ENCODE data around the gene RBMS1. TPM values are rescaled to one million over a fixed set of nuclear protein-coding genes. Genes with fewer than 3 reads are reported as not detected.

RBMS1 gene
- total and polyA plus RNA-seq, 2 of the 4 experiments (the other 2 are of a cell fraction), result 43.5 to 64.9 TPM

- no peak overlapping the region for H2BK120ac ChIP-seq (ENCODE audit: low read depth, low read length)
- ATAC-seq (ENCODE audit: low read depth), result no peak
- H2BK20ac ChIP-seq (ENCODE audit: low read depth, low read length), result no peak overlapping the region
Measured at GRCh38 chr2:160506371-160507045, 12.9 kb upstream of the RBMS1 start.

More at GRCh38 chr2:160506371-160507045, 12.9 kb upstream of the RBMS1 start:
- H3K9ac ChIP-seq (ENCODE audit: low read depth, low read length), result no peak overlapping the region
- H3K4me3 ChIP-seq (ENCODE audit: insufficient read depth, low read depth, low read length), result no peak overlapping the region
- ChIA-PET CTCF (no interaction called here), POLR2A (ENCODE audit: unreplicated experiment) (no interaction called here)
- intact Hi-C loops (cut with micrococcal nuclease), result no loop called here
- H4K20me1 ChIP-seq (ENCODE audit: insufficient read depth, low read length), result no peaks in the 10 kb centered on the region
- H3K27me3 ChIP-seq (ENCODE audit: control insufficient read depth, insufficient read depth, low read length), result no peaks in the 10 kb centered on the region
- no peaks in the 10 kb centered on the region for H3K36me3 ChIP-seq (ENCODE audit: control insufficient read depth, insufficient read depth, low read length)
- no peak overlapping the region for H4K5ac ChIP-seq (ENCODE audit: low read depth, low read length)
- H2AK5ac ChIP-seq (ENCODE audit: low read depth, low read length), result peak overlapping the region; percentile 40
- no TSS peak for BruUV-seq (replicated peaks)
- no peak overlapping the region for H3K14ac ChIP-seq (replicated peaks; ENCODE audit: low read depth, low read length)
- H2AK9ac ChIP-seq (replicated peaks; ENCODE audit: low read depth, low read length, poor library complexity), result no peak overlapping the region
- no peak overlapping the region for H4K91ac ChIP-seq (ENCODE audit: insufficient read depth, low read depth, low read length)
- 97% methylated on average over 5 of the region's 9 CpGs; no CpG with 5 or more reads in 1 of the 2 experiments for WGBS, 2 experiments (ENCODE audit: extremely low coverage in 2 of 2, insufficient read length in 1 of 2)
- no peak overlapping the region for H3K56ac ChIP-seq (ENCODE audit: extremely low read depth, insufficient read depth, low read length)
- no peak overlapping the region for H4K8ac ChIP-seq (ENCODE audit: low read depth in 2 of 2, low read length in 2 of 2)
- dilution Hi-C loops (cut with HindIII; ENCODE audit: low sequenced_read_pairs, unreplicated experiment), result no loop called here
- no peak overlapping the region for H2AFZ ChIP-seq (replicated peaks; ENCODE audit: low read length, poor library complexity)
- no peak overlapping the region for H3K4me2 ChIP-seq (ENCODE audit: low read depth, low read length)
- no peak overlapping the region for H2BK15ac ChIP-seq (ENCODE audit: low read depth, low read length)
- H3K9me3 ChIP-seq (ENCODE audit: control insufficient read depth, insufficient read depth, low read length), result no peaks in the 10 kb centered on the region
- no peaks in the 10 kb centered on the region for H3K9me1 ChIP-seq (ENCODE audit: insufficient read depth, low read length)
- no peak overlapping the region for H3K23ac ChIP-seq (ENCODE audit: low read depth, low read length)
- H3K79me1 ChIP-seq (ENCODE audit: low read depth in 1 of 2, low read length in 2 of 2), result no peaks in the 10 kb centered on the region
- in situ Hi-C loops (cut with MboI; ENCODE audit: low sequenced_read_pairs), result no loop called here
- H2BK5ac ChIP-seq (ENCODE audit: low read depth, low read length, poor library complexity, severe bottlenecking), result no peak overlapping the region
- DNase-seq, result no peak
- no peak overlapping the region for H3K4ac ChIP-seq (ENCODE audit: low read depth, low read length)
- TF ChIP-seq CTCF (conservative IDR thresholded peaks at IDR 0.05; ENCODE audit: low read depth, low read length), result no peak
- no peak for TF ChIP-seq RAD21 (IDR thresholded peaks at IDR 0.05; ENCODE audit: low read length)
- TF ChIP-seq BHLHE40 (IDR thresholded peaks at IDR 0.05; ENCODE audit: low read depth, low read length), result no peak
- TF ChIP-seq SMC3 (IDR thresholded peaks at IDR 0.05; ENCODE audit: low read depth, low read length), result no peak
- TF ChIP-seq CHD1 (IDR thresholded peaks at IDR 0.05; ENCODE audit: low read depth, low read length), result no peak
- TF ChIP-seq MXI1 (IDR thresholded peaks at IDR 0.05; ENCODE audit: borderline replicate concordance, low read depth, low read length), result no peak
- no peak for TF ChIP-seq MAFK (IDR thresholded peaks at IDR 0.05; ENCODE audit: low read depth, low read length)
- no peak for TF ChIP-seq USF2 (IDR thresholded peaks at IDR 0.05; ENCODE audit: low read depth, low read length)
- TF ChIP-seq MAZ (IDR thresholded peaks at IDR 0.05; ENCODE audit: borderline replicate concordance, low read depth, low read length), result no peak
- no peak for TF ChIP-seq FOS (IDR thresholded peaks at IDR 0.05; ENCODE audit: low read depth, low read length)
- TF ChIP-seq RCOR1 (IDR thresholded peaks at IDR 0.05; ENCODE audit: insufficient replicate concordance, low read length), result no peak
- no peak for TF ChIP-seq ELK1 (IDR thresholded peaks at IDR 0.05; ENCODE audit: borderline replicate concordance, low read depth, low read length)
- TF ChIP-seq RFX5 (IDR thresholded peaks at IDR 0.05; ENCODE audit: low read depth, low read length), result no peak
- TF ChIP-seq POLR2A (IDR thresholded peaks at IDR 0.05; ENCODE audit: low read depth, low read length), result no peak
- no peak for TF ChIP-seq NFE2L2 (IDR thresholded peaks at IDR 0.05; ENCODE audit: low read depth, low read length)
- H3K4me1 ChIP-seq (ENCODE audit: control insufficient read depth, insufficient read depth, low read length), result no peaks in the 10 kb centered on the region
- H3K27ac ChIP-seq (ENCODE audit: insufficient read depth, low read length), result no peak overlapping the region
- no peak overlapping the region; the same call in 1 of the 2 replicates for H3K18ac ChIP-seq (ENCODE audit: low read depth, low read length)

All from IMR-90 (cell line).